ENCODE results near the gene SMURF1. TPM values are rescaled to one million over a fixed set of nuclear protein-coding genes. Genes with fewer than 3 reads are reported as not detected.
A peak's percentile ranks its signal among the peaks of the same experiment; 100 is the strongest.

Gene SMURF1
- total and polyA plus RNA-seq, 4 donors, result 2.9 to 16.8 (median 5.9) TPM

DNA sequence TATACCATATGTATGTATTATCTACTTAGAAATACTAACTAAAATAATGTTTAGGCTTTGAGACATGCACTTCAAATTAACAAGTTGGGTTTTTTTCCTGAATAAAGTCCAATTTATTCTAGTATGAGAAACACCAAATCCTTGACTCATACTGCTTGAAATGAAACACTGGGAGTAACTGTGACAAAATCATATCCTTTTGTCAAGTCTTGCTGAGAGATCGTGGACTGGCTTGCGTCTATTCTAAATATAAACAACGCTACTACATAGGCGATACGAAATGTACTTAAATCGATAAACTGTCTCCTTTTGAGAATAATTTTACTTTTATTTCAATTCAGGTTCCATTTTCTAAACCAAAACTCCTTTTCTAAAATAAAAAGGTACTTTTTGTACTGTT is 16.3 kb downstream of the SMURF1 start:
- Histone ChIP-seq H3K9ac (ENCODE audit: low read depth in 1 of 2, low read length in 2 of 2) (no peak overlapping the region), H3K4me1 (ENCODE audit: control insufficient read depth in 4 of 4, insufficient read depth in 4 of 4, low read length in 3 of 4) (peaks cover 21 to 64% (median 47%) of the 10 kb centered on the region in 4 donors), H3K27ac (ENCODE audit: low read depth in 1 of 2, low read length in 2 of 2) (peak overlapping the region in 1 of 2 donors; percentile 68), H3K4me3 (ENCODE audit: low read depth in 1 of 3, low read length in 3 of 3) (no peak overlapping the region), H3K27me3 (ENCODE audit: control insufficient read depth in 4 of 4, insufficient read depth in 4 of 4, low read length in 3 of 4) (no peaks in the 10 kb centered on the region), H3K36me3 (ENCODE audit: control insufficient read depth in 4 of 4, insufficient read depth in 3 of 4, low read depth in 1 of 4, low read length in 3 of 4) (no peaks in the 10 kb centered on the region), H3K9me3 (ENCODE audit: control insufficient read depth in 4 of 4, low read length in 3 of 4) (no peaks in the 10 kb centered on the region)
- no peak for DNase-seq (ENCODE audit: low spot score)
- 82% methylated on average over 6 of the region's 6 CpGs for WGBS
- TF ChIP-seq, protein P1, sequence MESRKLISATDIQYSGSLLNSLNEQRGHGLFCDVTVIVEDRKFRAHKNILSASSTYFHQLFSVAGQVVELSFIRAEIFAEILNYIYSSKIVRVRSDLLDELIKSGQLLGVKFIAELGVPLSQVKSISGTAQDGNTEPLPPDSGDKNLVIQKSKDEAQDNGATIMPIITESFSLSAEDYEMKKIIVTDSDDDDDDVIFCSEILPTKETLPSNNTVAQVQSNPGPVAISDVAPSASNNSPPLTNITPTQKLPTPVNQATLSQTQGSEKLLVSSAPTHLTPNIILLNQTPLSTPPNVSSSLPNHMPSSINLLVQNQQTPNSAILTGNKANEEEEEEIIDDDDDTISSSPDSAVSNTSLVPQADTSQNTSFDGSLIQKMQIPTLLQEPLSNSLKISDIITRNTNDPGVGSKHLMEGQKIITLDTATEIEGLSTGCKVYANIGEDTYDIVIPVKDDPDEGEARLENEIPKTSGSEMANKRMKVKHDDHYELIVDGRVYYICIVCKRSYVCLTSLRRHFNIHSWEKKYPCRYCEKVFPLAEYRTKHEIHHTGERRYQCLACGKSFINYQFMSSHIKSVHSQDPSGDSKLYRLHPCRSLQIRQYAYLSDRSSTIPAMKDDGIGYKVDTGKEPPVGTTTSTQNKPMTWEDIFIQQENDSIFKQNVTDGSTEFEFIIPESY (IDR thresholded peaks at IDR 0.05), result no peak
- TF ChIP-seq RXRA (IDR thresholded peaks at IDR 0.05) (no peak), ATF3 (IDR thresholded peaks at IDR 0.05) (no peak), RAD21 (IDR thresholded peaks at IDR 0.05) (no peak), SP1 (IDR thresholded peaks at IDR 0.05) (no peak), HNF4A (conservative IDR thresholded peaks at IDR 0.05) (no peak), TAF1 (conservative IDR thresholded peaks at IDR 0.05) (no peak), REST (IDR thresholded peaks at IDR 0.05) (no peak), FOXA2 (IDR thresholded peaks at IDR 0.05) (no peak), JUND (IDR thresholded peaks at IDR 0.05) (no peak), YY1 (IDR thresholded peaks at IDR 0.05) (no peak)

- Histone ChIP-seq H3K36me3 (ENCODE audit: control insufficient read depth in 4 of 4, insufficient read depth in 3 of 4, low read depth in 1 of 4, low read length in 3 of 4) (no peaks in the 10 kb centered on the region), H3K27me3 (ENCODE audit: control insufficient read depth in 4 of 4, insufficient read depth in 4 of 4, low read length in 3 of 4) (no peaks in the 10 kb centered on the region), H3K4me1 (ENCODE audit: control insufficient read depth in 4 of 4, insufficient read depth in 4 of 4, low read length in 3 of 4) (peaks cover 20 to 64% (median 48%) of the 10 kb centered on the region in 4 donors), H3K4me3 (ENCODE audit: low read depth in 1 of 3, low read length in 3 of 3) (no peak overlapping the region), H3K27ac (ENCODE audit: low read depth in 1 of 2, low read length in 2 of 2) (peak overlapping the region in 1 of 2 donors; percentile 7), H3K9me3 (ENCODE audit: control insufficient read depth in 4 of 4, low read length in 3 of 4) (no peaks in the 10 kb centered on the region), H3K9ac (ENCODE audit: low read depth in 1 of 2, low read length in 2 of 2) (no peak overlapping the region)
- WGBS, result 66% methylated on average over 14 of the region's 14 CpGs
- DNase-seq (ENCODE audit: low spot score), result no peak
- TF ChIP-seq, protein P2, sequence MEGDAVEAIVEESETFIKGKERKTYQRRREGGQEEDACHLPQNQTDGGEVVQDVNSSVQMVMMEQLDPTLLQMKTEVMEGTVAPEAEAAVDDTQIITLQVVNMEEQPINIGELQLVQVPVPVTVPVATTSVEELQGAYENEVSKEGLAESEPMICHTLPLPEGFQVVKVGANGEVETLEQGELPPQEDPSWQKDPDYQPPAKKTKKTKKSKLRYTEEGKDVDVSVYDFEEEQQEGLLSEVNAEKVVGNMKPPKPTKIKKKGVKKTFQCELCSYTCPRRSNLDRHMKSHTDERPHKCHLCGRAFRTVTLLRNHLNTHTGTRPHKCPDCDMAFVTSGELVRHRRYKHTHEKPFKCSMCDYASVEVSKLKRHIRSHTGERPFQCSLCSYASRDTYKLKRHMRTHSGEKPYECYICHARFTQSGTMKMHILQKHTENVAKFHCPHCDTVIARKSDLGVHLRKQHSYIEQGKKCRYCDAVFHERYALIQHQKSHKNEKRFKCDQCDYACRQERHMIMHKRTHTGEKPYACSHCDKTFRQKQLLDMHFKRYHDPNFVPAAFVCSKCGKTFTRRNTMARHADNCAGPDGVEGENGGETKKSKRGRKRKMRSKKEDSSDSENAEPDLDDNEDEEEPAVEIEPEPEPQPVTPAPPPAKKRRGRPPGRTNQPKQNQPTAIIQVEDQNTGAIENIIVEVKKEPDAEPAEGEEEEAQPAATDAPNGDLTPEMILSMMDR (IDR thresholded peaks at IDR 0.05; ENCODE audit: low read depth, low read length, missing input control), result no peak
Observed at GRCh38 chr7:99126921-99127553, 16.9 kb downstream of the SMURF1 start.
